HG03039 (cell line): ENCODE data around the gene SCN3B.
"Not testable (repeated sequence)": the region's sequence is repeated elsewhere in the genome, so short reads cannot be mapped to it uniquely, and the experiment has no call there.

Experiments used
- ATAC-seq: cut with Tn5 transposase; IDR thresholded peaks from one replicate; pipeline ENCODE4 v1.9.1; 2021; ENCODE audit warnings: mild to moderate bottlenecking, moderate library complexity; ENCODE audit not compliant: unreplicated experiment

SCN3B gene

DNA sequence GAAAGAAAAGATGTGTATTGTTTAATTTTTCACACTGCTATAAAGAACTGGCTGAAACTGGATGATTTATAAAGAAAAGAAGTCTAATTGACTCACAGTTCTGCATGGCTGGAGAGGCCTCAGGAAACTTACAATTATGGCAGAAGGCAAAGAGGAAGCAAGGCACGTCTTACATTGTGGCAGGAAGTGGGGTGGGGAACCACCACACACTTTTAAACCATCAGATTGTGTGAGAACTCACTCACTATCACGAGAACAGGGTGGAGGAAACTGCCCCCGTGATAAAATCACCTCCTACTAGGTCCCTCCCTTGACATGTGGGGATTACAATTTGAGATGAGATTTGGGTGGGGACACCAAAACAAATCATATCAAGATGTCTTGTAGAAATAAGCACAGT lies 5.5 kb upstream of the SCN3B start:
- ATAC-seq, result not testable (repeated sequence)

DNA sequence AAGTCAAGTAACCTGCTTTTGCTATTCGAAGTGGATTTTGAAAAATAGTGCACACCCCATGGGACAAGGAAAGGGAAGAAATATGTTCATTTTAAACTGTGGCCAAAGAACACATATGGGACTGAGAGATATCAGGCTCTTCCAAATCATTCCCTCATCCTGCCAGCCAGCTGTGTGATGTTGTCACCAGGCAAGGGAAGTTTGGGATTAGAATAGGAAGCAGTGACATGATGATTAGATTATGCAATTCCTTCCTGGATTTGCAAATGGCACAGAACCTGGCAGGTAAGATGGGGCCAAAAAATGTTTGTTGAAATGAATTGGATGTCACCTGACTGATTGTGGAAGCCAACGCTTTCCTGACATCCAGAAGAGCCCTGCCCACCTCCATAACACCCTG lies 4.9 kb upstream of the SCN3B start:
- no peak for ATAC-seq

DNA sequence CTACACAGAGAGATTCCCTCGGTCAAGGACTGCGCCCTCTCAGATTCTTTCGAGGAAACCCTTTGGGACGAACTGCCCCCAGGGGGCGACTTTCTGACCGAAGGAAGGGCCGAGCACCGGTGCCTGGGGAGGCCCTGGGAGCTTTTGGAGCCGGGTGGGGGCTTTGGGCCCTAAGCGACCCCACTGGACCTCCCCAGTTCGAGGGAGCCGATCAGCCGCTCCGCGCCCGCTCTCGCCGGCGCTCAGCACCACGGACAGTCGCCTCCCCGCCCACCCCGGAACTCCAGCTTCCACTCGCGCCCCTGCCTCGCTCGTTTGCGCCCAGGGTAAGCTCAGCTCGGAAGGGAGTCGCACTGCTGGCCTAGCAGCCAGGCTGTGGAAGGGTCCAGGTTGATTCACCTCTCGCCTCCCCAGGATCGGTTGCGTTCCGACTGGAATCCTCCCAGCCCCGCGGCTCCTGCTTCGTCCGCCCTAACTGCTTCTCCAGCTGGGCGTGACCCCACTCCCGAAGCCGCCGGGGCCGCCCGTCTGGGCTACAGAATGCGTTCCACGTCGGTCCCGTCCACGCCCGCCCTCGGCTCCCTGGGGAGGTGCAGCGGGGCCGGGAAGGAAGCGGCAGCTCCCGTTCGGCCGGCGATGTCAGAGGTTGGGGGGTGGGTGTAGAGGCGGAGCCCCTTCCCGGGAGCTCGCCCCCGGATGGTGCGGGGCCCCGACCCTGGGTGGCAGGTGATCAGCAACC lies 428 bp downstream of the SCN3B start:
- ATAC-seq, result no peak

DNA sequence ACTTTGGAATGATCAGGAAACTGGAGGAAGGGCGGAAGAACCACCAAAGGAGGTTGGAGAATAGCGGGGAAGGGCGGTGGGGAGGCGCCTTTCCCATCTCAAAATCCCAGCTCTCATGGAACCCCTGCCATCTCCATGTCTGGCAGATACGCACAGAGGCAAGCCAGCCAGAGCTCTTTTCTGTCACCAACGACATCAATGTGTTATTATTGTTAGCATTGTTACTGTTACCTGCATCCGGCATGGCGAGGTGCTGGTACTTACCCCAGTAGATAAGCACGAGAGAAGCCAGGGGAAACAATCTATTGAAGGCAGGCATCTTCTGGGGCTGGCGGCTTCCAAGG lies 969 bp downstream of the SCN3B start:
- ATAC-seq, result no peak

DNA sequence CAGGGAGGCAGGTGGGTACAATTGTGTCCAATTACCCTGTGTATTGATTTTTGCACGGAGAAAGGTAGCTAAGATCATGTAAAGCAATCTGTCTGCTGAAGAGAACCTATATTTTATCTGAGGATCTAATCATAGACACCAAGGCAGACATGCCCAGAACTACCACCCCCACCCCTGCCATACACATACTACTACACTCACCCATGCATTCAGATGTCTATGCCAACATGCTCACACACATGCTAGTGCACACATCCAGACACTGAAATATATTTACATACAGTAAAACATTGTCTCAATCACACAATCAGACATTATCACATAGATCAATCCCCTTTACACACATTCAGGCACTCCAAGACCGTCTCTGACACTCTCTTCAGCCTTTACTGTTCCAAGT lies 1.8 kb downstream of the SCN3B start:
- no peak for ATAC-seq

DNA sequence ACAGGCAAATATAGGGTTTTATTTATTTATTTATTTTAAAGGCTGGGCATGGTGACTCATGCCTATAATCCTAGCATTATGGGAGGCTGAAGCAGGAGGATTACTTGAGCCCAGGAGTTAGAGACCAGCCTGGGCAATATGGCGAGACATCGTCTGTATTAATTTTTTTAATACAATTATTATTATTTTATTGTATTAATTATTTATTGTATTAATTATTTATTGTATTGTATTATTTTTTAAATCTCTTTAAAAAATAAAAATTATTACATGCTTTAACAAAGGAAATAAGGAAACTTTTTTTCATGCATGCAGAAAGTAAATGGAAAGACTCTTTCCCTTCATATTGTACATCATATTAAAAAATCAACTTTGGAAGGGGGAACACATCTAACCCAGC lies 3.5 kb downstream of the SCN3B start:
- no peak for ATAC-seq

DNA sequence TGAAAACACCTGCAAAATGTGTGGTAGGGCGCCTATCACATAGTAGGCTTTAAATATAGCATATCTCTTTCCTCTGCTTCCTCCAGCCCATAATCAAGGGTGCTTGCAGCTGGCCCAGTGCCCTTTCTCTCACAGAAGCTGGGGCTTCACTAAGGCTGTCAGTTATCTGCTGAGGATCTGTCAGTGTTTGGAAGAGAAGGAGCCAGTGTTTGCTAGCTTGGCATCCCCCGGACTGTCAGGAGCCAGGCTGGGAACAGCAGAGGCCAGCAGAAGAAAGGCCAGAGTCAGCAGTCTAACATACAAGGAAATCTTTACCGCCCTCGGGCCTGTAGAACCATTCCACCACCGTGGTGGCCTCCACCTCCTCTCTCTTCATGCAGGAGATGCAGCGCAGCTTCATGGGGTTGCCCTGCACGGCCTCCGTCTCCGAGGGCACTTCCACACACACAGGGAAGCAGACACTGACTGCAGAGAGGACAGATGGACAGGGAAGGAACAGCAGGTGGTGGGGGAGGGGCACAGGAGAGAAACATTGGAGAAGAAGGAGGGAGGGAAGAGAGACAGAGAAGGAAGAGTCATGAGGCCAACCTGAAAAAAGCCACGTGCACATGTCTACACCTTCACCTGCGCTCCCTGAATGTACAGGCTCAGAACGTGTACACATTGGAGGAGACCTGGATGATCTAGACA lies 9.0 kb downstream of the SCN3B start:
- no peak for ATAC-seq

DNA sequence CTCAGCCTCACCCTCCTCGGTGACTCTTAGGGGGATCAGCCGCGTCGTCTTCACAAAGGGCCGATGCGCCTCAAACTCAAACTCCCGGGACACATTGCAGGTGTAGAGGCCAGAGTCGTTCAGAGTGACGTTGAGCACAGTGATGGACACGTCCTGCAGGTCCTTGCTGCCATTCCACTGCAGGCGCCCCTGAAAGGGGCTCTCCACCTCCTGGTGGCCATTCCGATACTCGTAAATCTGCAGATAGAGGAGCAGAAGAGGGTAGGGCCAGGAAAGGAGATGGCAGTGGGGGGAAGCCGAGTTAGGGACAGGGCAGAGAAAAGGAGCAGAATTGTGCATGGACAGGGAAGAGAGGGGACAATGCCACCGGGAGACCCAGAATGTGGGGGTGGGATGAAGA lies 12.0 kb downstream of the SCN3B start:
- ATAC-seq, result no peak

DNA sequence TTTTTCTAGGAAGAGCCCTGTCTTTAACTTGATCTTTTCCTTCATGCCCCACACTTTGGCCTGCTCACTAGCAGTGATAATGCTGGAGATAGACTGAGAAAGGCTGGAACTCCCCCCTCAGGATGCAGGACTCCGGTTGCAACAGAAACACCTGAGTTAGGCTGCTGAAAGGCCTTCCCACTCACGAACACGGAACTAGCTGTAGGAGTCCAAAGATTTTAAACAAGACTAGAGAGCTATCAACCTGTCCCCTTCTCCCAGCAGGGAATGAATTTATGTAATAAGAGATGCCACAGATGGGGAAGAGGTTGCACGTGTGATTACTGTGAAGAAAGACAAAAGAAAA lies 13.0 kb downstream of the SCN3B start:
- ATAC-seq, result no peak

DNA sequence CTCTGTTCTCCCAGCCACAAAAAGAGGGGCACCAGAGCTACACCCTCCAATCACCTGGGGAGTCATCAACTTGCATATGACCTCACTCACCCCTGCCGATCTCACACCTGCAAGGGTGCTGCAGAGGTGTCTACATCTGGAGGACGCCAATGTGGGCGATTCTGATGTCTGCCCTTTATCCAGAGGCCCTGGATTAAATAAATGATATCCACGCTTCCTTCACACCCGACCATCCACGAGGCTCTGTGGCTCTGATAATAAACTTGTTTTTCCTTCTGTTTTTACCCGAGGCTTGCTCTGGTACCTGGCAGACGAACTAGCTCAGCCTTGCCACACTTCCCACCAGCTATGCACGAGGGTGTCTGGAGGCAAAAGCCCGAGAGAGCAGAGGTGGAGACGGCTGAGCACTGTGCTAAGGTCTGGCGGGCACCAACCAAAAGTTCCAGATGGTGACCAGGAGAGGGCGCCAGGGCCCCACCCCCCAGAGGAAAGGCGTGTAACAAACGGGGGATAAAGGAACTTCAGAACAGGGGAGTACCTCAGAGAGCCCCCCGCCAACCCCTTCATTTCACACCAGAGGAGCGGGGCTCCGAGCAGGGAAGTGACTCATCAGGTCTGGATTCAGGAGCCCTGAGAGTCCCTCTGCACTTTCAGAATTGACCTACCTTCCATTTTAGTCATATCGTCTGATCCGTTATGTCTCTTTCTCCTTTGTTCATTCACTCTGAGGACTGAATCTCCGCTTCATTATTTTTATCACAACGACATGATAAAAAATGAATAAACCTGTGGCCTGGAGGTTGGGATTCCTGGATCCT lies 13.5 kb downstream of the SCN3B start:
- ATAC-seq, result no peak

DNA sequence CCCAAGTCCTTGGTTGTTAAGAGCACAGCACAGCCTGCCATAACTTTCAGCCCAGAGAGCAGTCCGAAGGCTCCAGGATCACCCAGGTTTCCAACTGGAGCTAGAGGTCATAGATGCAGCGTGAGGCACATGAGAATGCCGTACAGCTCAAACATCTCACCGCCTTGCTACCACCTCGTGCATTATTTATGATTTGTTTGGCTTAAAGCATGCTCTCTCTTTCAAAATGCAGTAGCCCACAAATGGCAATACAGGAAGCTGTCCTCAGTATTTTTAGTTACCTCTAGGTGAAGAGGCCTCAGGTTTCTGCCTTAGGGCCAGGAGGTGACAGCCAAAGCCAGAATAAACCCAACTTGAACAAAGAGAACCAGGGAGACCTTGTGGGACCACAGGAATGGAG lies 14.4 kb downstream of the SCN3B start:
- ATAC-seq, result no peak

DNA sequence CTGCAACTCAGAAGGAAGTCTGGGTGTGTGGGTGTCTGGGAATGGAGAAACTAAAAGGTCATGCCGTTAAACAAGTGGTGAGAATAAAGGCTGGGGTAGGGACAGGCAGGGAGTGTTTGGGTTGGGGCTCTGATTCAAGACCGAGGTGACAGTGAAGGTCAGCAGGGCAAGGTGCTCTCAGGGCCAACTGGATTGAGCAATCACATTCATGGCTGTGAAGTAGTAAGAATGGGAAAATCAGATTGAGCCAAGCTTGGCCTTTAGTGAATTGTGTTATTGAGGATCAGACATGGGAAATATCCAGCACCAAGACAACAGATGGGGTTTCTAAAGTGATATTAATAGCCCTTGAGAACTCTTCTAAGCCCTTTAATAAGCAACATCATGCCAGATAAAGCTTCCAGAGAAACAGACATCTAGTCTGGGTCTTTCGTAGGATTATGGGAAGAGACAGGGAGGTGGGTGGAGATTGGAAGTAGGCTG lies 24.3 kb downstream of the SCN3B start:
- no peak for ATAC-seq

DNA sequence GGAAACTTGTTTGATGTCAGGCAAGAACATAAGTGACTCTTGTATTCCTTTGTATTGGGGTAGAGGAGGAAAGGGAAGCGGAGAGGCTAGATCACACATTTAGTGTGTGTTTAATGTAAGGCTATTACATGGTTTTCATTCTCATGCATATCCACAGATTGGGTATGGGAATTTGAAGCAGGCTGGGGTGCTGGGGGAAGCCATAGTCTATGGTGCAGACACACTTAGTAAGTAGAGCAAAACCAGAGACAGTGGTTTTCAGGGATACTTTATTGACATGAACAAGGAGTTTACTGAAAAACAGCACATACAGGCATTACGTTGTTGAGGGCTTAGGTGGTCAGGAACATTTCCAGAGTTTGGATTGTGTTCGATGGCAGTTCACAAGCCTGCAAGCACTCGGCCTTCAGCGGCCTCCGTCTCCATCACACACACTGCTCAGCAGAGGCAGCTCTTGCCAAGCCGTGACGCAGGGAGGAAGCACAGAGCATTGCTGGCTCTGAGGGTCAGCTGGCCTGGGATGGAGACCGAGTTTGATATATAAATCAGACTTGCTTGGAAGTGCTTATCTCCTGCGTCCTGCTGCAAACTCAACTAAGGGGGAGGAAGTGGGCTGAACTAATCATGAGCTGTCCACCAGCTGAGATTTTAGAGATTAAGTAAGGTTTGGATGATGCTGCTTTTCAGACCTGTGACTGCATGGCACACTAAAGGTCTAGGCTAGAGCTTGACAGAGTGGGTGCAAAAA lies 25.3 kb downstream of the SCN3B start:
- ATAC-seq, result no peak

DNA sequence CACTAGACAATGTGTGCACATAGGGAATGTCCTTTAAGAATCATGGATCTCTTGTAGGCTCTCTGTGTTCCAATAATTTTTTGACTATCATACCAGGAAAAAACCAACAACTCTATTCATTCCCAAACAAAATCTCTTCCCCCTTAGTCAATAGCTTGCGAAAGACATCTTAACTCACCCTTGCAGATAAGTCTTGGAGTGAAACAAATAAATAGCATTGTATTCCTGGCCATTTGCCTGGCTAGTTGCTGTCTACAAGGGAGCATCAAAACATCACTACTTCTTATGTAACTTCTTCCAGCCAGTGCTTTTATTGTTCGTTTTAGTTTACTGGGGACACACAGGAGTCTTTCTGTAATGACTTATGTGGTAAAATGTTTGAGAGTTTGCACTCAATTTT lies 29.4 kb downstream of the SCN3B start:
- no peak for ATAC-seq

DNA sequence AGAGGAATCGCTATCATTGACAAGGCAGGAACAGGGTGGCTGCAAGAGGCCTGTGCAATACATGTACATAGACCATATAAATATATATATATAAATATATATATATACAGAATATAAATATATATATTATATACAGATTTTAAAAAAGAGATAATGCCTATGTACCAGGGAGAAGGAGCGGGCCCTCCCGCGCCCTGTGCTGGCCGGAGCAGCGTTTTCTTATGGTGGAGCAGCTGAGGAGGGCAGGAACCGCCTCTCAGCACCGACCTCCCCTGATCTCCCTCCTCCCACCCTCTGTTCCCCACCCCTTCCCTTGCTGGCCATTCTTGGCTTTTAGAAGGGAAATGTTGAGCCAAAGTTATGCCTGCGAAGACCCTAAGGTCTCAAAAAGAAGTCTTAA lies 31.8 kb downstream of the SCN3B start:
- no peak for ATAC-seq

DNA sequence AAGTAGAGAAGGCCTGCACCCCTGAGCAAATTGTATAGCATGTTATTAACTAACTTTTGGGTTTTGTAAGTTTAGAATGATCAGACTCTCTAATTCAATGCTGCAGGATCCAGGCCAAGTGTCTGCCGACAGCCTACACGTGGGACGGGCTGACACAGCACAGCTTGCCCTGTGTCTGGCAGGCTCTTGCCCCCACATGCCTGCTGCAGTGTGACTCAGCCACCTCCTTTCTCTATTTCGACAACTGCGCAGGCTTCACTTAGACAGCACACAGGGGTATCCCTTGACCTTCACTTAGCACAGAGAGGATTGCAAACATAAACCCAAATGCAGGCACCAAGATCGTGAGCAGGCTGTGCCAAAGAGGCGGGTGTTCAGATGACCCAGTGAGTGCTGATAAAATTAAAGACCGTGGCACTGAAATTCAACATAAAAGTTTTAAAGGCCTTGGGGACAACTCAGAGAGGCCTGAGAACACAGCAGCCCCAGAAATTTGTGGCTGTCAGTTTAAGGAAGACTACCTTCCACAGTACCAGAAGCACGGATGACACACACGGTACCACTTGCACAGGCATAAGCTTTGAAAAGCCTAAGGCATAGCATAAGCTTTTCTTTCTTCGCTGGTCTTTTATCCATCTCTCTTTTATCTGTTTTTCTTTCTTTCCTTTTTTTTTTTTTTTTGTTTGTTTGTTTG lies 37.8 kb downstream of the SCN3B start:
- no peak for ATAC-seq

DNA sequence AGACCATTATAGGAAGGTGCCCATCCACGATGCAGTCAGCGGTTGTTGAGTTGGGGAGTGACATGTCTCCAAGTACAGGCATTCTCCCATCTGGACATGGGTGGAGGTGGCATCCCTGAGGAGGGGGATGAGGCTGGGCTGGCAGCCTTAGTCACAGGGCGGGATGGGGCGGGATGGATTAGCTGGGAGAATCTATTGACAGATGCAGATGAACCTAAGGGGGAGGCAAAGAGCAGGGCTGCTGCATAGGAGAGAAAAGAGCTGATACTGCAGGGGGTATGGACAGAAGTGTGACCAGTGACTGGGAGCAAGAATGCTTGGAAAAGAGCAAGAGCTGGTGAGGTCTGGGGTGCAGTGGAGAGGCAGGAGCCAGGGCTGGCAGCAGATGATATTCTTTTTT lies 42.7 kb downstream of the SCN3B start:
- no peak for ATAC-seq

DNA sequence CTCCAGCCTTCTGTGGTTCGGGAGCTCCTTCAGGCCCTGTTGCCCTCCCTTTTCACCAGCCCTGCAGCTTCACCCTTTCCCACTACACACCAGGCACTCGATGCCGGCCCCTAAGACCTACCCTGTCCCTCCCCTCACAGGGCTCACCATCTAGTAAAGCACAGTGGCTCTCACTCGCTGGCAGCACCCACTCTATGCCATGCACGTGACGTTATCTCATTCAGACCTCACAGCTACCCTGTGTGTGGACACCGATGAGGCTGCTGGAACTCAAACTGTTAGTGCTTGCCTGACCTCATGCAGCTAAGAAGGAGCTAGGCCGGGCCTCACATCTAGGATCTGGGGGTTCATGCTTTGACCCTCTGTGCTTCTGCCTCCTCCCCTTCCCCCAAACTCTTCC lies 45.5 kb downstream of the SCN3B start:
- no peak for ATAC-seq

DNA sequence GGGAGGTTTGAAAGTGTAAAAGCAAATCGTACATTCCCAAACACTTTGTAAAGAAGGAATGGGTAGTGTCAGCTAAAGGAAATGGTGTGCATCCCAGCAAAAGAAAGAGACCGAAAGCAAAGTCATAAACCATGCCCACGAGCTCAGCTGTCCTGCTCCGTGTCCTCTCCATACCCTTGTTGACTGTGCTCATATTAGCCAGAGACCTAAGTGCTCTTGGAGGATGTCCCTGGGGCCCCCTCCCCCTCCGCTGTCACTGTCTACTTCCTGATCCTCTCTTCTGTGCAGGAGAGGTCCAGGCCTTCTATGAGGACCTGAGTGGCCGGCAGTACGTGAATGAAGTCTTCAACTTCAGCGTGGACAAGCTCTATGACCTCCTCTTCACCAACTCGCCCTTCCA lies 46.1 kb downstream of the SCN3B start:
- no peak for ATAC-seq

DNA sequence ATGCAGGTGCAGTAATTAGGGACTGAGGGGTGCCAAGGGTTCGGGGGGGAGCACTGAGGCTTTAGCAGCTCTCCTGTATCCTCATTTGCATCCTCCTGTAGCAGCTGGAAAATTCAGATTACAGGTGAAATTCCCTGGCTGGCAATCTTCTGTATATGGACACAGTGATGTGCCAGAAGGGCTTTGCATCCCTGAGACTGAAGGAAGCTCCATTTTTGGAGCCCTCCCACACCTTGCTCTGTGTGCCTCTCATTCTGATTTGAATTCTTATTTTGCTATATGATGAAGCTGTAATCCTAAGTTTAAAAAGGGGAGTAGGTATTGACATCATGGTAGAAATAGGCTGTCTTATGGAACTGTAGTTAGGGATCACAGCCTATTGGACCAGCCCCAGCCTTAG lies 46.6 kb downstream of the SCN3B start:
- ATAC-seq, result no peak

DNA sequence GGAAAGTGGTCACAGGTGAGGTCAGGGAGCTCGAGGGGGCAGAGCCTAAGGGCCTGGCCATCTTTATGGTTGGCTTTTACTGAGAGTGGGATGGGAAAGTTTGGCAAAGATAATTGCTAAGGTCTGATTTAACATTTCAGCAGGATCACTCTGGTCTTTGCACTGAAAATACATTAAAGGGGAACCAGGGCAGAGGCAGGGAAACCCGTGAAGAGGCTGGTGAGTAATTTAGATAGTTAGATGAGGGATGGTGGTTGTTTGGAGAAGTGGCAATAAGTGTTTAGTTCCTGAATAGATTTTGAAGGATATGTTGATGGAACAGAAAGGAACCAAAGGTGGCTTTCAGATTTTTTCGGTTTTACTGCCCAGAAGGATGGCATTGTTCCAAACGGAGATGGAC lies 50.8 kb downstream of the SCN3B start:
- no peak for ATAC-seq
